Activated naive CD4-positive, alpha-beta T cell treated with Interleukin-2 at 50 U/mL for 16 hours (primary cell): Measurements from ENCODE around the gene PCDHB16.
"Not testable (repeated sequence)": the region's sequence is repeated elsewhere in the genome, so short reads cannot be mapped to it uniquely, and the experiment has no call there.

Experiments
- DNase-seq: peaks from one replicate; pipeline ENCODE4 v3.0.0-alpha.2; 2020

The PCDHB16 gene

GRCh38 chr5:141182248-141182647 is at the start of gene PCDHB16:
Gene PCDHB16, plus strand, starts transcription at chr5:141182387. Its CDS starts 173 bp downstream, at chr5:141182560.
- DNase-seq: no peak

GRCh38 chr5:141135030-141135717 is 47.0 kb upstream of the PCDHB16 start, which contains the start of gene PCDHB5:
Gene PCDHB5, plus strand, starts transcription at chr5:141135206. Its CDS starts 229 bp downstream, at chr5:141135435.
- no peak for DNase-seq

- no peak for DNase-seq
These were observed 46.4 kb upstream of the PCDHB16 start for GRCh38 chr5:141135718-141136266.

- not testable (repeated sequence) for DNase-seq
These were observed 44.8 kb upstream of the PCDHB16 start for GRCh38 chr5:141137346-141137745.

GRCh38 chr5:141149812-141150211 is 32.4 kb upstream of the PCDHB16 start, which contains the start of gene PCDHB6:
Gene PCDHB6, plus strand, starts transcription at chr5:141150057. Its CDS starts 201 bp downstream, at chr5:141150258.
- DNase-seq: no peak

- no peak for DNase-seq
These were observed 31.8 kb upstream of the PCDHB16 start for GRCh38 chr5:141150224-141150992.

GRCh38 chr5:141150993-141151325 is 31.2 kb upstream of the PCDHB16 start:
- no peak for DNase-seq

- not testable (repeated sequence) for DNase-seq
These were observed 30.6 kb upstream of the PCDHB16 start for GRCh38 chr5:141151632-141152031.

GRCh38 chr5:141152096-141152495 is 30.1 kb upstream of the PCDHB16 start:
- not testable (repeated sequence) for DNase-seq

GRCh38 chr5:141155540-141156374 is 26.4 kb upstream of the PCDHB16 start:
- DNase-seq: no peak

- not testable (repeated sequence) for DNase-seq
These were observed 24.8 kb upstream of the PCDHB16 start for GRCh38 chr5:141157356-141157755.

- DNase-seq: not testable (repeated sequence)
These were observed 24.3 kb upstream of the PCDHB16 start for GRCh38 chr5:141157901-141158300.

GRCh38 chr5:141172381-141173204 is 9.6 kb upstream of the PCDHB16 start, which contains the start of gene PCDHB7:
Gene PCDHB7, plus strand, starts transcription at chr5:141172644. Its CDS starts 192 bp downstream, at chr5:141172836.
- DNase-seq: peak; percentile 6

- not testable (repeated sequence) for DNase-seq
These were observed 7.7 kb upstream of the PCDHB16 start for GRCh38 chr5:141174291-141175104.

GRCh38 chr5:141175933-141176332 is 6.3 kb upstream of the PCDHB16 start:
- no peak for DNase-seq

GRCh38 chr5:141177577-141178191 is 4.5 kb upstream of the PCDHB16 start, which contains the start of gene PCDHB8:
Gene PCDHB8, plus strand, starts transcription at chr5:141177790. Its CDS starts 245 bp downstream, at chr5:141178035.
- DNase-seq: not testable (repeated sequence)

GRCh38 chr5:141179371-141179770 is 2.8 kb upstream of the PCDHB16 start:
- not testable (repeated sequence) for DNase-seq

GRCh38 chr5:141179876-141180275 is 2.3 kb upstream of the PCDHB16 start:
- not testable (repeated sequence) for DNase-seq

- DNase-seq: no peak
These were observed 1.9 kb upstream of the PCDHB16 start for GRCh38 chr5:141180313-141180712.
